SK-N-MC (cell line): Measurements from ENCODE around the gene VAV1.

Experiments used
- EZH2 ChIP-seq: fragments of 200-600 bp; sonication (generic); IDR thresholded peaks from one replicate; pipeline ENCODE4 v1.6.1; 2017; ENCODE audit warnings: antibody characterized with exemption
- FOXP2 ChIP-seq: optimal IDR thresholded peaks from 2 replicates; pipeline ENCODE3; 2011; ENCODE audit warnings: mild to moderate bottlenecking, moderate library complexity; ENCODE audit not compliant: insufficient read depth; ENCODE audit errors: extremely low read length, control extremely low read depth
- POLR2AphosphoS5 ChIP-seq: IDR thresholded peaks from 2 replicates; pipeline ENCODE4 v1.6.1; 2012; ENCODE audit warnings: mild to moderate bottlenecking, low read depth, low read length, borderline replicate concordance

- TF ChIP-seq FOXP2, result no peak
- no peak for TF ChIP-seq POLR2AphosphoS5
- no peak for TF ChIP-seq EZH2
Observed at GRCh38 chr19:6809262-6809661, 36.8 kb downstream of the VAV1 start.
